ENCODE measurements around the gene PER1. TPM values are rescaled to one million over a fixed set of nuclear protein-coding genes. Genes with fewer than 3 reads are reported as not detected.
A peak's percentile ranks its signal among the peaks of the same experiment; 100 is the strongest.

Gene PER1
- total and polyA plus RNA-seq, 2 donors from 2014 or later, result 25.2 to 161 TPM

DNA sequence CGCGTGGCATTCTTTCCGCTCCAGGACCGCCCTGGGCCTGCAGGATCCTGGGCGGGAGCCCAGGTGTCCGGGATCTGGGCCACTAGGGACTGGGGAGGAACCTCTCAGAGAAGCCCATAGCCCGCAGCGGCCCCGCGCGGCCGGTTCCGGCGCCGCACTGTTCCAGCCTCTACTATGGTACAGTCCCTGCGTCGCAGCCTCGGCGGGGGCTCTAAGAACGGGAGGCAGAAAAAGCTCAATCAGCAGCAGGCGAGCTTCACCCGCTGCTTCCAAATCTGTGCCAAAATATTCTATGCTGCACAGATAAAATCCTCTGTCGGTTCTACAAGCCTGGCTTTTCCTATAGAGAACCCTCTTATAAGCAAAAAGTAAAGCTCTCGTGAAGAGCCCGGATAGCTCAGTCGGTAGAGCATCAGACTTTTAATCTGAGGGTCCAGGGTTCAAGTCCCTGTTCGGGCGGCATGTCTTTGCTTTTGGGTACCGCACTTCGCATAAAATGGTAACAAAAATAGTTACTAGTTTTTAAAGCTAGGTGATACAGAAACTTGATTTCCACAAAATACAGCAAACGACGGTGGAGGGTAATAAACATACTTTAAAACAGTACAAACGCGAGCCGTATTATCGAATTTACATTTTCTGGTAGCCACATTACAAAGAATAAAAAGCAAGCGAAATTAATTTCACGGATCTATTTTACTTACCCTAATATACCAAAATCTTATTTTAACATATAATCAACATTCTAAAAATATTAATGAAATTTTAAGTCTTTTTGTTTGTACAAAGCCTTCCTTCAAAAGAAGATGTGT, 33.2 kb downstream of the PER1 start:
- Histone ChIP-seq H3K36me3 (ENCODE audit: control insufficient read depth in 2 of 3, insufficient read depth in 3 of 3, low read length in 3 of 3) (no peaks in the 10 kb centered on the region), H3K4me3 (ENCODE audit: low read length in 3 of 3) (peak overlapping the region; percentile 74 to 80 (median 75)), H3K4me1 (ENCODE audit: control insufficient read depth in 2 of 3, insufficient read depth in 2 of 3, low read depth in 1 of 3, low read length in 3 of 3) (peaks cover 0 to 35% (median 17%) of the 10 kb centered on the region in 3 donors), H3K9ac (ENCODE audit: low read length in 3 of 3) (peak overlapping the region; percentile 50 to 56 (median 54)), H3K27ac (ENCODE audit: low read depth in 2 of 2, low read length in 2 of 2) (peak overlapping the region; percentile 8 to 71), H3K9me3 (ENCODE audit: control insufficient read depth in 2 of 3, insufficient read depth in 1 of 3, low read length in 3 of 3) (no peaks in the 10 kb centered on the region), H3K27me3 (ENCODE audit: control insufficient read depth, insufficient read depth, low read length) (peaks cover 28% of the 10 kb centered on the region)
- peak; percentile 61 for FAIRE-seq
- intact Hi-C loops (cut with DNase I), result no loop called here
- TF ChIP-seq, protein P1, sequence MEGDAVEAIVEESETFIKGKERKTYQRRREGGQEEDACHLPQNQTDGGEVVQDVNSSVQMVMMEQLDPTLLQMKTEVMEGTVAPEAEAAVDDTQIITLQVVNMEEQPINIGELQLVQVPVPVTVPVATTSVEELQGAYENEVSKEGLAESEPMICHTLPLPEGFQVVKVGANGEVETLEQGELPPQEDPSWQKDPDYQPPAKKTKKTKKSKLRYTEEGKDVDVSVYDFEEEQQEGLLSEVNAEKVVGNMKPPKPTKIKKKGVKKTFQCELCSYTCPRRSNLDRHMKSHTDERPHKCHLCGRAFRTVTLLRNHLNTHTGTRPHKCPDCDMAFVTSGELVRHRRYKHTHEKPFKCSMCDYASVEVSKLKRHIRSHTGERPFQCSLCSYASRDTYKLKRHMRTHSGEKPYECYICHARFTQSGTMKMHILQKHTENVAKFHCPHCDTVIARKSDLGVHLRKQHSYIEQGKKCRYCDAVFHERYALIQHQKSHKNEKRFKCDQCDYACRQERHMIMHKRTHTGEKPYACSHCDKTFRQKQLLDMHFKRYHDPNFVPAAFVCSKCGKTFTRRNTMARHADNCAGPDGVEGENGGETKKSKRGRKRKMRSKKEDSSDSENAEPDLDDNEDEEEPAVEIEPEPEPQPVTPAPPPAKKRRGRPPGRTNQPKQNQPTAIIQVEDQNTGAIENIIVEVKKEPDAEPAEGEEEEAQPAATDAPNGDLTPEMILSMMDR (IDR thresholded peaks at IDR 0.05; ENCODE audit: borderline replicate concordance, extremely low read depth, insufficient read depth), result peak; percentile 63
- peak; percentile 87 to 95 (median 92) for DNase-seq

GRCh38 chr17:8117980-8118768, 34.0 kb downstream of the PER1 start, which contains the start of gene ALOXE3:
Gene ALOXE3 (minus strand): TSS chr17:8118514. CDS start chr17:8117990, 524 bp downstream.
- H3K4me1 ChIP-seq (ENCODE audit: control insufficient read depth in 2 of 3, insufficient read depth in 2 of 3, low read depth in 1 of 3, low read length in 3 of 3), result peaks cover 0 to 28% (median 13%) of the 10 kb centered on the region in 3 donors

GRCh38 chr17:8117367-8117979, 34.7 kb downstream of the PER1 start:
- FAIRE-seq, result no peak
- H3K9ac ChIP-seq (ENCODE audit: low read length in 3 of 3), result no peak overlapping the region
- peaks cover 19% of the 10 kb centered on the region for H3K27me3 ChIP-seq (ENCODE audit: control insufficient read depth, insufficient read depth, low read length)

More at GRCh38 chr17:8117980-8118768, 34.0 kb downstream of the PER1 start, which contains the start of gene ALOXE3:
- TF ChIP-seq, protein P1 (IDR thresholded peaks at IDR 0.05; ENCODE audit: borderline replicate concordance, extremely low read depth, insufficient read depth), result no peak
- intact Hi-C loops (cut with DNase I), result no loop called here
- Histone ChIP-seq H3K36me3 (ENCODE audit: control insufficient read depth in 2 of 3, insufficient read depth in 3 of 3, low read length in 3 of 3) (no peaks in the 10 kb centered on the region), H3K4me3 (ENCODE audit: low read length in 3 of 3) (peak within 1 kb of the TSS; percentile 74 to 80 (median 75)), H3K27ac (ENCODE audit: low read depth in 2 of 2, low read length in 2 of 2) (peak within 1 kb of the TSS; percentile 8 to 71), H3K9ac (ENCODE audit: low read length in 3 of 3) (peak within 1 kb of the TSS; percentile 50 to 56 (median 54)), H3K9me3 (ENCODE audit: control insufficient read depth in 2 of 3, insufficient read depth in 1 of 3, low read length in 3 of 3) (no peaks in the 10 kb centered on the region), H3K27me3 (ENCODE audit: control insufficient read depth, insufficient read depth, low read length) (peaks cover 24% of the 10 kb centered on the region)
- peak in 3 of 5 donors; percentile 29 to 85 (median 70) for DNase-seq
- no peak for FAIRE-seq

More at GRCh38 chr17:8117367-8117979, 34.7 kb downstream of the PER1 start:
- peak in 3 of 5 donors; percentile 26 to 71 (median 36) for DNase-seq
- H3K27ac ChIP-seq (ENCODE audit: low read depth in 2 of 2, low read length in 2 of 2), result no peak overlapping the region
- intact Hi-C loops (cut with DNase I), result no loop called here
- peak overlapping the region in 1 of 3 donors; percentile 74 for H3K4me3 ChIP-seq (ENCODE audit: low read length in 3 of 3)
- H3K9me3 ChIP-seq (ENCODE audit: control insufficient read depth in 2 of 3, insufficient read depth in 1 of 3, low read length in 3 of 3), result no peaks in the 10 kb centered on the region
- H3K4me1 ChIP-seq (ENCODE audit: control insufficient read depth in 2 of 3, insufficient read depth in 2 of 3, low read depth in 1 of 3, low read length in 3 of 3), result peaks cover 0 to 21% (median 13%) of the 10 kb centered on the region in 3 donors
- TF ChIP-seq, protein P1 (IDR thresholded peaks at IDR 0.05; ENCODE audit: borderline replicate concordance, extremely low read depth, insufficient read depth), result no peak
- H3K36me3 ChIP-seq (ENCODE audit: control insufficient read depth in 2 of 3, insufficient read depth in 3 of 3, low read length in 3 of 3), result no peaks in the 10 kb centered on the region
